HepG2 (cell line): ENCODE results near the gene IFT80. TPM values are rescaled to one million over a fixed set of nuclear protein-coding genes. Genes with fewer than 3 reads are reported as not detected.
A peak's percentile ranks its signal among the peaks of the same experiment; 100 is the strongest.

Experiments
- ETV6 ChIP-seq: sonication (generic); formaldehyde crosslinking; conservative IDR thresholded peaks from 2 replicates; pipeline ENCODE4 v1.4.0; 2020; ENCODE audit warnings: missing genetic modification reagents
- GLI4 ChIP-seq: sonication (generic); formaldehyde crosslinking; IDR thresholded peaks from 2 replicates; pipeline ENCODE4 v1.5.1; 2020; ENCODE audit warnings: missing genetic modification reagents, mild to moderate bottlenecking, moderate library complexity, borderline replicate concordance
- GRHL1 ChIP-seq: sonication (generic); formaldehyde crosslinking; conservative IDR thresholded peaks from 2 replicates; pipeline ENCODE4 v1.8.0; 2022; ENCODE audit warnings: missing genetic modification reagents
- MAFF ChIP-seq: IDR thresholded peaks from 2 replicates; pipeline ENCODE4 v1.6.1; 2011; ENCODE audit warnings: low read depth, low read length, improper control_type of control experiment
- NFIC ChIP-seq: IDR thresholded peaks from 2 replicates; pipeline ENCODE4 v1.6.1; 2012; ENCODE audit warnings: mild to moderate bottlenecking, low read length, inconsistent platforms
- NR2F6 ChIP-seq, 2 experiments: IDR thresholded peaks; 2 replicates each; pipeline ENCODE4 v1.6.1; 2016; ENCODE audit warnings: antibody characterized with exemption in 1 of 2, mild to moderate bottlenecking in 1 of 2
- ONECUT2 ChIP-seq: sonication (generic); formaldehyde crosslinking; IDR thresholded peaks from 2 replicates; pipeline ENCODE4 v1.4.0; 2020; ENCODE audit warnings: missing genetic modification reagents
- RBFOX2 ChIP-seq: fragments of 200-400 bp; formaldehyde crosslinking; IDR thresholded peaks from 2 replicates; pipeline ENCODE4 v1.6.1; 2017; ENCODE audit warnings: low read depth, mild to moderate bottlenecking, low read length
- SAP130 ChIP-seq: IDR thresholded peaks from 2 replicates; pipeline ENCODE4 v1.6.1; 2016; ENCODE audit warnings: low read depth
- TOE1 ChIP-seq: sonication (generic); formaldehyde crosslinking; IDR thresholded peaks from 2 replicates; pipeline ENCODE4 v1.4.0; 2020; ENCODE audit warnings: mild to moderate bottlenecking, missing genetic modification reagents
- ZFP36L2 ChIP-seq: sonication (generic); formaldehyde crosslinking; IDR thresholded peaks from 2 replicates; pipeline ENCODE4 v1.4.0; 2020; ENCODE audit warnings: missing genetic modification reagents
- ZFYVE20 ChIP-seq: sonication (generic); formaldehyde crosslinking; IDR thresholded peaks from 2 replicates; pipeline ENCODE4 v1.8.0; 2023; ENCODE audit warnings: low read depth, mild to moderate bottlenecking, moderate library complexity, missing genetic modification reagents, borderline replicate concordance
- ZNF121 ChIP-seq: sonication (generic); formaldehyde crosslinking; IDR thresholded peaks from 2 replicates; pipeline ENCODE4 v1.5.0; 2020; ENCODE audit warnings: mild to moderate bottlenecking, missing genetic modification reagents
- ZNF280D ChIP-seq: sonication (generic); formaldehyde crosslinking; IDR thresholded peaks from 2 replicates; pipeline ENCODE4 v1.5.1; 2020; ENCODE audit warnings: mild to moderate bottlenecking, missing genetic modification reagents
- ZNF350 ChIP-seq: sonication (generic); formaldehyde crosslinking; IDR thresholded peaks from 2 replicates; pipeline ENCODE4 v1.4.0; 2020; ENCODE audit warnings: mild to moderate bottlenecking, low read depth, missing genetic modification reagents, borderline replicate concordance
- polyA plus RNA-seq, 8 experiments: library from polyadenylated mRNA; depleted of rRNA in 3 of 8; stranded (reverse) in 7 of 8; unstranded in 1 of 8; fragments of >200 nt; fragmentation: Illumina TruSeq in 4 of 8; extraction: Trizol in 4 of 8; gene quantifications; 2 replicates each; pipeline versions ENCODE4 v1.2.1 to v1.2.3, GENCODE V29; 2011 to 2016; ENCODE audit warnings: low read depth in 4 of 8, missing spikeins in 1 of 8, mixed read lengths in 1 of 8; ENCODE audit not compliant: insufficient read depth in 1 of 8
- total RNA-seq, 5 experiments: library from RNA; depleted of rRNA; stranded (reverse); fragments of >200 nt; fragmentation: Illumina TruSeq; extraction: Trizol; gene quantifications; 2 replicates each; pipeline ENCODE4 v1.2.3, GENCODE V29; 2016; ENCODE audit warnings: low read depth in 1 of 5
- TF ChIP-seq, protein P1 (sequence below): sonication (generic); formaldehyde crosslinking; IDR thresholded peaks from 2 replicates; pipeline ENCODE4 v1.4.0; 2020; ENCODE audit warnings: missing genetic modification reagents, borderline replicate concordance
- TF ChIP-seq, protein P2 (sequence below): sonication (generic); formaldehyde crosslinking; IDR thresholded peaks from 2 replicates; pipeline ENCODE4 v1.4.0; 2020; ENCODE audit warnings: missing genetic modification reagents

Gene IFT80
- total and polyA plus RNA-seq, 2 of the 13 experiments (the other 11 are each of a cell fraction or from before 2014, with no cell fraction given), result 11.4 to 15.7 TPM

- TF ChIP-seq, protein P1, sequence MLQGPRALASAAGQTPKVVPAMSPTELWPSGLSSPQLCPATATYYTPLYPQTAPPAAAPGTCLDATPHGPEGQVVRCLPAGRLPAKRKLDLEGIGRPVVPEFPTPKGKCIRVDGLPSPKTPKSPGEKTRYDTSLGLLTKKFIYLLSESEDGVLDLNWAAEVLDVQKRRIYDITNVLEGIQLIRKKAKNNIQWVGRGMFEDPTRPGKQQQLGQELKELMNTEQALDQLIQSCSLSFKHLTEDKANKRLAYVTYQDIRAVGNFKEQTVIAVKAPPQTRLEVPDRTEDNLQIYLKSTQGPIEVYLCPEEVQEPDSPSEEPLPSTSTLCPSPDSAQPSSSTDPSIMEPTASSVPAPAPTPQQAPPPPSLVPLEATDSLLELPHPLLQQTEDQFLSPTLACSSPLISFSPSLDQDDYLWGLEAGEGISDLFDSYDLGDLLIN (CRISPR knock-in tag), result peak; percentile 27; the same call in 1 of the 2 replicates
- TF ChIP-seq ZFP36L2 (CRISPR knock-in tag), result no peak
- TF ChIP-seq ZNF121 (CRISPR knock-in tag), result no peak
- no peak for TF ChIP-seq NR2F6 (IDR thresholded peaks at IDR 0.05)
- TF ChIP-seq NR2F6 (CRISPR knock-in tag; IDR thresholded peaks at IDR 0.05), result no peak
- TF ChIP-seq, protein P2, sequence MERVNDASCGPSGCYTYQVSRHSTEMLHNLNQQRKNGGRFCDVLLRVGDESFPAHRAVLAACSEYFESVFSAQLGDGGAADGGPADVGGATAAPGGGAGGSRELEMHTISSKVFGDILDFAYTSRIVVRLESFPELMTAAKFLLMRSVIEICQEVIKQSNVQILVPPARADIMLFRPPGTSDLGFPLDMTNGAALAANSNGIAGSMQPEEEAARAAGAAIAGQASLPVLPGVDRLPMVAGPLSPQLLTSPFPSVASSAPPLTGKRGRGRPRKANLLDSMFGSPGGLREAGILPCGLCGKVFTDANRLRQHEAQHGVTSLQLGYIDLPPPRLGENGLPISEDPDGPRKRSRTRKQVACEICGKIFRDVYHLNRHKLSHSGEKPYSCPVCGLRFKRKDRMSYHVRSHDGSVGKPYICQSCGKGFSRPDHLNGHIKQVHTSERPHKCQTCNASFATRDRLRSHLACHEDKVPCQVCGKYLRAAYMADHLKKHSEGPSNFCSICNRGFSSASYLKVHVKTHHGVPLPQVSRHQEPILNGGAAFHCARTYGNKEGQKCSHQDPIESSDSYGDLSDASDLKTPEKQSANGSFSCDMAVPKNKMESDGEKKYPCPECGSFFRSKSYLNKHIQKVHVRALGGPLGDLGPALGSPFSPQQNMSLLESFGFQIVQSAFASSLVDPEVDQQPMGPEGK (CRISPR knock-in tag), result no peak
- no peak for TF ChIP-seq ONECUT2 (CRISPR knock-in tag)
- no peak for TF ChIP-seq ZNF280D
- no peak for TF ChIP-seq ETV6
- TF ChIP-seq ZNF350, result peak; percentile 49; the same call in 1 of the 2 replicates
- TF ChIP-seq MAFF, result no peak
- TF ChIP-seq GLI4 (CRISPR knock-in tag), result no peak
- no peak for TF ChIP-seq GRHL1 (CRISPR knock-in tag)
- peak; percentile 63 for TF ChIP-seq RBFOX2
- no peak for TF ChIP-seq TOE1 (CRISPR knock-in tag)
- peak; percentile 98 for TF ChIP-seq SAP130 (CRISPR knock-in tag)
- TF ChIP-seq NFIC, result 0 out of 2 replicates have a peak, but pooled peaks have one; percentile 48
- TF ChIP-seq ZFYVE20, result peak; percentile 69; the same call in 1 of the 2 replicates
These were observed at the start of gene IFT80, which contains the start of gene SMC4 (continued) for GRCh38 chr3:160399125-160400029.
